Calu3 (cell line): ENCODE measurements around the gene TSHZ3. TPM values are rescaled to one million over a fixed set of nuclear protein-coding genes. Genes with fewer than 3 reads are reported as not detected.

Experiments
- BruUV-seq: library from RNA; stranded (reverse); fragments of 400-500 nt; replicated peaks from 2 replicates; lab custom pipeline; 2021; lab: Mats Ljungman, UMichigan
- CTCF ChIA-PET: fragments of 300-600 bp; sonication (Branson Sonifier 250); formaldehyde crosslinking; loops from one replicate; lab custom pipeline; 2022; ENCODE audit warnings: antibody characterized with exemption; lab: Charles Lee
- DNase-seq: peaks from one replicate; pipeline ENCODE4 v3.0.0; 2022
- H3K27ac Mint-ChIP-seq: one replicate; pipeline ENCODE4 v1.8.0; 2022; ENCODE audit warnings: mixed read lengths; ENCODE audit not compliant: unreplicated experiment
- H3K27me3 Mint-ChIP-seq: one replicate; pipeline ENCODE4 v1.8.0; 2022; ENCODE audit warnings: mixed read lengths; ENCODE audit not compliant: unreplicated experiment
- H3K36me3 Mint-ChIP-seq: one replicate; pipeline ENCODE4 v1.8.0; 2022; ENCODE audit warnings: mild to moderate bottlenecking, moderate library complexity, mixed read lengths; ENCODE audit not compliant: insufficient read depth, unreplicated experiment
- H3K4me1 Mint-ChIP-seq: one replicate; pipeline ENCODE4 v1.8.0; 2022; ENCODE audit warnings: mild to moderate bottlenecking, low read depth, mixed read lengths; ENCODE audit not compliant: unreplicated experiment
- H3K4me3 Mint-ChIP-seq: one replicate; pipeline ENCODE4 v1.8.0; 2022; ENCODE audit warnings: mild to moderate bottlenecking, low read depth, moderate library complexity, mixed read lengths; ENCODE audit not compliant: unreplicated experiment
- H3K9me3 Mint-ChIP-seq: one replicate; pipeline ENCODE4 v1.8.0; 2022; ENCODE audit warnings: low read depth, mixed read lengths; ENCODE audit not compliant: unreplicated experiment
- CTCF ChIP-seq: fragments of 200-600 bp; IDR thresholded peaks from one replicate; pipeline ENCODE4 v1.8.0; 2022; ENCODE audit warnings: antibody characterized with exemption; ENCODE audit not compliant: unreplicated experiment
- intact Hi-C: fragments of 100-400 bp; cut with micrococcal nuclease; formaldehyde crosslinking; loops from one replicate; pipeline ENCODE4 v1.10.0; 2022; ENCODE audit not compliant: unreplicated experiment
- total RNA-seq: library from RNA; stranded (reverse); gene quantifications from 2 replicates; pipeline ENCODE4 v1.2.3, GENCODE V29; 2022

TSHZ3 gene
- total RNA-seq, 1 experiment from 2014 or later: not detected

GRCh38 chr19:31340042-31341025, 8.9 kb downstream of the TSHZ3 start:
- no peaks in the 10 kb centered on the region for H3K27me3 Mint-ChIP-seq
- no peak for DNase-seq
- H3K36me3 Mint-ChIP-seq: no peaks in the 10 kb centered on the region
- intact Hi-C loops: no loop called here
- H3K9me3 Mint-ChIP-seq: peaks cover 24% of the 10 kb centered on the region
- TF ChIP-seq CTCF: no peak
- H3K27ac Mint-ChIP-seq: no peak overlapping the region
- no TSS peak for BruUV-seq
- H3K4me3 Mint-ChIP-seq: no peak overlapping the region
- H3K4me1 Mint-ChIP-seq: no peaks in the 10 kb centered on the region
- CTCF ChIA-PET: no interaction called here

- intact Hi-C loops: no loop called here
- no TSS peak for BruUV-seq
- DNase-seq: no peak
- CTCF ChIA-PET: no interaction called here
- no peak for TF ChIP-seq CTCF
- Mint-ChIP-seq H3K4me1 (no peaks in the 10 kb centered on the region), H3K27ac (no peak overlapping the region), H3K9me3 (peaks cover 24% of the 10 kb centered on the region), H3K27me3 (no peaks in the 10 kb centered on the region), H3K4me3 (no peak overlapping the region), H3K36me3 (no peaks in the 10 kb centered on the region)
Measured at GRCh38 chr19:31339411-31339810, 9.8 kb downstream of the TSHZ3 start.

- Mint-ChIP-seq H3K4me3 (no peak overlapping the region), H3K9me3 (peaks cover 29% of the 10 kb centered on the region), H3K27me3 (no peaks in the 10 kb centered on the region), H3K36me3 (peaks cover 2% of the 10 kb centered on the region), H3K27ac (no peak overlapping the region), H3K4me1 (no peaks in the 10 kb centered on the region)
- no peak for DNase-seq
- intact Hi-C loops: no loop called here
- BruUV-seq: no TSS peak
- CTCF ChIA-PET: interaction anchor here (0.6 kb wide), 1 partner anchor 463 kb away, joined by 5 read pairs; no protein-coding TSS in a partner anchor
- no peak for TF ChIP-seq CTCF
Measured at GRCh38 chr19:31338069-31338776, 11.0 kb downstream of the TSHZ3 start.

GRCh38 chr19:31337008-31337914, 12.0 kb downstream of the TSHZ3 start:
- Mint-ChIP-seq H3K36me3 (peaks cover 4% of the 10 kb centered on the region), H3K4me1 (no peaks in the 10 kb centered on the region), H3K27ac (no peak overlapping the region), H3K4me3 (no peak overlapping the region), H3K27me3 (no peaks in the 10 kb centered on the region), H3K9me3 (peaks cover 28% of the 10 kb centered on the region)
- no peak for TF ChIP-seq CTCF
- CTCF ChIA-PET: no interaction called here
- intact Hi-C loops: no loop called here
- BruUV-seq: no TSS peak
- no peak for DNase-seq
